ENCODE data around the gene NFIB. TPM values are rescaled to one million over a fixed set of nuclear protein-coding genes. Genes with fewer than 3 reads are reported as not detected.

Gene NFIB
- total RNA-seq, 4 donors from 2014 or later = 40.2 to 150 (median 83.7) TPM

DNA sequence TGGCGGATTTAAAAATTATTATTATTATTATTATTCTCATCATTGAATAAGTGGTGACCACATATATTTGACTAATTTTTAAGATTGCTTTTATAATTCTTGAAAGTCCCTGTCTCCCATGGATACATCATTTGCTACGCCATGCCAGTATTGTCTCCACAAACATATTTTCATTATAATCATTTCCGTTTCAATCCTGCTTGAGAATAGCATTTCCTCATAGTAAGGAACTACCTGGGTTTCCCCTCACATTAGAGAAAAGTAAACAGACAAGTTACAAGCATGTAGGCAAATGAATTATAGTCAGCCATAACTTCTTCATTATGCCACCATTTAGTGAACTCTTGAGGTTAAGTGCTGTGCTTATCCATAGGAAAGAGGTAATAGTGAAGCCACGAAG is 276.6 kb downstream of the NFIB start:
- intact Hi-C loops (cut with DNase I; ENCODE audit: low total_unique reads) = no loop called here

DNA sequence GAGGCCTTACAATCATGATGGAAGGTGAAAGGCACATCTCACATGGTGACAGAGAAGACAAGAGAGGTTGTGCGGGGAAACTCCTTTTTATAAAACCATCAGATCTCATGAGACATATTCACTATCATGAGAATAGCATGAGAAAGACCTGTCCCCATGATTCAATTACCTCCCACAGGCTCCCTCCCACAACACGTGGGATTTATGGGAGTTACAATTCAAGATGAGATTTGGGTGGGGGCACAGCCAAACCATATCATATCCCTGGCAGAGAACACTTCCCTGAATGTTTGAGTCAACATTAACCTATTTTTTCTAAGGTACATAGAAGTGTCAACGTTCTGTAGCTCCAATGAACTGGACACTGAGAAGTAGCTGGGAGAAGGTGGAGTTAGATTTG is 280.9 kb downstream of the NFIB start:
- TF ChIP-seq POLR2AphosphoS5 (IDR thresholded peaks at IDR 0.05) (no peak), POLR2A (IDR thresholded peaks at IDR 0.05) (no peak), EP300 (IDR thresholded peaks at IDR 0.05; ENCODE audit: low read depth) (no peak)
- TF ChIP-seq, protein P1, sequence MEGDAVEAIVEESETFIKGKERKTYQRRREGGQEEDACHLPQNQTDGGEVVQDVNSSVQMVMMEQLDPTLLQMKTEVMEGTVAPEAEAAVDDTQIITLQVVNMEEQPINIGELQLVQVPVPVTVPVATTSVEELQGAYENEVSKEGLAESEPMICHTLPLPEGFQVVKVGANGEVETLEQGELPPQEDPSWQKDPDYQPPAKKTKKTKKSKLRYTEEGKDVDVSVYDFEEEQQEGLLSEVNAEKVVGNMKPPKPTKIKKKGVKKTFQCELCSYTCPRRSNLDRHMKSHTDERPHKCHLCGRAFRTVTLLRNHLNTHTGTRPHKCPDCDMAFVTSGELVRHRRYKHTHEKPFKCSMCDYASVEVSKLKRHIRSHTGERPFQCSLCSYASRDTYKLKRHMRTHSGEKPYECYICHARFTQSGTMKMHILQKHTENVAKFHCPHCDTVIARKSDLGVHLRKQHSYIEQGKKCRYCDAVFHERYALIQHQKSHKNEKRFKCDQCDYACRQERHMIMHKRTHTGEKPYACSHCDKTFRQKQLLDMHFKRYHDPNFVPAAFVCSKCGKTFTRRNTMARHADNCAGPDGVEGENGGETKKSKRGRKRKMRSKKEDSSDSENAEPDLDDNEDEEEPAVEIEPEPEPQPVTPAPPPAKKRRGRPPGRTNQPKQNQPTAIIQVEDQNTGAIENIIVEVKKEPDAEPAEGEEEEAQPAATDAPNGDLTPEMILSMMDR (IDR thresholded peaks at IDR 0.05) = no peak
- no peak overlapping the region for H3K4me3 ChIP-seq
- peaks cover 11 to 26% (median 12%) of the 10 kb centered on the region in 4 donors for H3K4me1 ChIP-seq
- WGBS, 2 donors (ENCODE audit: low coverage in 1 of 2) = 60 to 62% methylated on average over 3 of the region's 3 CpGs
- H3K27ac ChIP-seq = no peak overlapping the region
- no peaks in the 10 kb centered on the region for H3K36me3 ChIP-seq
- in situ Hi-C loops (cut with MboI; ENCODE audit: low pct_ligation_motif_present in 1 of 4, low pct_unique_long_range_greater_than_20kb in 1 of 4, low sequenced_read_pairs in 3 of 4) = no loop called here
- H3K9me3 ChIP-seq = no peaks in the 10 kb centered on the region
- DNase-seq = no peak
- intact Hi-C loops (cut with DNase I; ENCODE audit: low total_unique reads) = no loop called here
- H3K27me3 ChIP-seq = no peaks in the 10 kb centered on the region

More for the DNA sequence above, 276.6 kb downstream of the NFIB start:
- in situ Hi-C loops (cut with MboI; ENCODE audit: low pct_ligation_motif_present in 1 of 4, low pct_unique_long_range_greater_than_20kb in 1 of 4, low sequenced_read_pairs in 3 of 4) = no loop called here
- H3K4me3 ChIP-seq = no peak overlapping the region
- no peaks in the 10 kb centered on the region for H3K9me3 ChIP-seq
- no peaks in the 10 kb centered on the region for H3K36me3 ChIP-seq
- no peak overlapping the region for H3K27ac ChIP-seq
- H3K4me1 ChIP-seq = no peaks in the 10 kb centered on the region
- no peak for DNase-seq
- WGBS, 2 donors (ENCODE audit: low coverage in 1 of 2) = 66 to 69% methylated on average over 4 of the region's 4 CpGs
- TF ChIP-seq POLR2AphosphoS5 (IDR thresholded peaks at IDR 0.05) = no peak
- TF ChIP-seq, protein P1 (IDR thresholded peaks at IDR 0.05) = no peak
- no peak for TF ChIP-seq POLR2A (IDR thresholded peaks at IDR 0.05)
- no peak for TF ChIP-seq EP300 (IDR thresholded peaks at IDR 0.05; ENCODE audit: low read depth)
- H3K27me3 ChIP-seq = no peaks in the 10 kb centered on the region
